ENCODE data around the gene KDM1B. TPM values are rescaled to one million over a fixed set of nuclear protein-coding genes. Genes with fewer than 3 reads are reported as not detected.
"Not testable (repeated sequence)": the region's sequence is repeated elsewhere in the genome, so short reads cannot be mapped to it uniquely, and the experiment has no call there.

The KDM1B gene
- polyA plus RNA-seq, 1 of the 3 experiments (the other 2 are of a cell fraction), result 9.4 TPM

DNA sequence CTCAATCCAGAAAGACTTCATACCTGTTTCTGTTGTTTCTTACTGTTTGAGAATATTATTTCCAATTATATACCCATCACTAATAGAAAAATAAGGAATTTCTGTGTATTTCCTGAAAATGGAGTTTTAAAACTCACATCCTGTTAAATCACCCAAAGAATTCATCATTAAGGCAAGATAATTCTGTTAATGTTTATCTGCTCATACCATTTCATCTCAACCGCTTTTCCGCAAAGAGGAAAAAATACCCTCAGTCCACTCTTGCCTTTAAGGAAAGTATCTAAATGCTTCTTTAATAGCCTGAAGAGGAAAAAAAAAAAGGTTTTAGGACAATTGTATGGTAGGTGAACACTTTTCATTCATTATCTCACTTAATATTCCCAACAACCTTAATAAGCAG, 7.6 kb upstream of the KDM1B start (continued):
- TF ChIP-seq SIN3A (IDR thresholded peaks at IDR 0.05; ENCODE audit: borderline replicate concordance, low read depth, low read length), result no peak
- TF ChIP-seq SMC3 (IDR thresholded peaks at IDR 0.05; ENCODE audit: low read depth, low read length), result no peak
- TF ChIP-seq EP300 (IDR thresholded peaks at IDR 0.05; ENCODE audit: borderline replicate concordance in 1 of 2, low read depth in 1 of 2, low read length in 1 of 2), result no peak
- TF ChIP-seq, protein P1, sequence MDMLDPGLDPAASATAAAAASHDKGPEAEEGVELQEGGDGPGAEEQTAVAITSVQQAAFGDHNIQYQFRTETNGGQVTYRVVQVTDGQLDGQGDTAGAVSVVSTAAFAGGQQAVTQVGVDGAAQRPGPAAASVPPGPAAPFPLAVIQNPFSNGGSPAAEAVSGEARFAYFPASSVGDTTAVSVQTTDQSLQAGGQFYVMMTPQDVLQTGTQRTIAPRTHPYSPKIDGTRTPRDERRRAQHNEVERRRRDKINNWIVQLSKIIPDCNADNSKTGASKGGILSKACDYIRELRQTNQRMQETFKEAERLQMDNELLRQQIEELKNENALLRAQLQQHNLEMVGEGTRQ (IDR thresholded peaks at IDR 0.05; ENCODE audit: borderline replicate concordance, low read depth, low read length), result no peak

DNA sequence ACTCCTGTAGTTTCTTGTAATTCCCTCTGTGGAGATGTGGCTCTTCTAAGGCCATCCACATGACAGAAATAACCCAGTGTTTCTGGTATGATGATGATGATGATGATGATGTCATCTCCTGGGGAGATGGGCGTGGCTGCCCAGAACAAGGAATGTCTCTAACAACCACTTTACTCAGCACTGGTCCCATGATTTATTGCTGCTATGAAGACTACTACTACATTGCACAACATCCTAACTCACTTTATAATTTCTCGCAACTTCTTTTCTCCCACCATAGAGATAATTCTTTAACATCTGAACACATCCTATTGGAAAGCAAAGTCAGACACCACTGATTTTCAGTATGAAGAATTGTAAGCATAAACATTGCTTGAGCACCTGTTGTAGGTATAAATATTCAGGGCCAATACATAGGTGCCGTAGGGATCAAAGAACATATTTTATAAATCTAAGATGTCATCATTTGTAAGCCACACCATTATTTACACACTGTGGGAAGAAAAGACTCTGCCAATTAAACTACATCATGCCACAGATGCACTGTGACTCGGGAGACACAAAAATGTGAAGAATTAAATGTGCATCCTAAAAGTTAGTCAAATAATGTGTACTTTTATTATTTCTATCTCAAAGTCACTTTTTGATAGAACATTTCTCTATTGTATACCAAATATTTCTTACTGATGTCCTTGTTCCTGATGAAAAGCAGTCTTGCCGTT, 6.8 kb upstream of the KDM1B start:
- no peak for DNase-seq
- 91% methylated on average over 5 of the region's 5 CpGs for WGBS (ENCODE audit: low lambda C conversion rate)
- Histone ChIP-seq H3K9me3 (no peaks in the 10 kb centered on the region), H3K4me1 (ENCODE audit: control insufficient read depth in 1 of 2, insufficient read depth in 2 of 2, low read depth in 1 of 2, low read length in 1 of 2) (peaks cover 8 to 19% of the 10 kb centered on the region in 2 experiments; a peak in 3 of 4 replicates), H3K36me3 (replicated peaks in 1 of 2; ENCODE audit: control insufficient read depth in 1 of 2, insufficient read depth in 2 of 2, low read length in 1 of 2) (peaks cover 3 to 7% of the 10 kb centered on the region in 2 experiments), H3K4me2 (no peak overlapping the region), H3K27ac (ENCODE audit: low read depth in 2 of 2, low read length in 1 of 2) (peak overlapping the region in 1 of 2 experiments; percentile 59; a peak in 1 of 4 replicates), H4K20me1 (ENCODE audit: insufficient read depth) (no peaks in the 10 kb centered on the region), H3K9ac (no peak overlapping the region), H3K4me3 (ENCODE audit: low read depth in 2 of 2, low read length in 1 of 2) (no peak overlapping the region), H3F3A (replicated peaks; ENCODE audit: insufficient read depth) (peaks cover 16% of the 10 kb centered on the region), H3K9me2 (no peaks in the 10 kb centered on the region), H3K79me2 (ENCODE audit: insufficient read depth) (peaks cover 3% of the 10 kb centered on the region; the same call in 1 of the 2 replicates), H2AFZ (ENCODE audit: low read depth) (no peak overlapping the region; the same call in 1 of the 2 replicates), H3K27me3 (ENCODE audit: insufficient read depth) (no peaks in the 10 kb centered on the region)
- ChIA-PET CTCF (no interaction called here), POLR2A (no interaction called here)
- no peak for TF ChIP-seq GABPA (IDR thresholded peaks at IDR 0.05; ENCODE audit: low read depth)
- TF ChIP-seq, protein P2, sequence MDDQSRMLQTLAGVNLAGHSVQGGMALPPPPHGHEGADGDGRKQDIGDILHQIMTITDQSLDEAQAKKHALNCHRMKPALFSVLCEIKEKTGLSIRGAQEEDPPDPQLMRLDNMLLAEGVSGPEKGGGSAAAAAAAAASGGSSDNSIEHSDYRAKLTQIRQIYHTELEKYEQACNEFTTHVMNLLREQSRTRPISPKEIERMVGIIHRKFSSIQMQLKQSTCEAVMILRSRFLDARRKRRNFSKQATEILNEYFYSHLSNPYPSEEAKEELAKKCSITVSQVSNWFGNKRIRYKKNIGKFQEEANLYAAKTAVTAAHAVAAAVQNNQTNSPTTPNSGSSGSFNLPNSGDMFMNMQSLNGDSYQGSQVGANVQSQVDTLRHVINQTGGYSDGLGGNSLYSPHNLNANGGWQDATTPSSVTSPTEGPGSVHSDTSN (IDR thresholded peaks at IDR 0.05), result 0 out of 2 replicates have a peak, but pooled peaks have one; percentile 14

DNA sequence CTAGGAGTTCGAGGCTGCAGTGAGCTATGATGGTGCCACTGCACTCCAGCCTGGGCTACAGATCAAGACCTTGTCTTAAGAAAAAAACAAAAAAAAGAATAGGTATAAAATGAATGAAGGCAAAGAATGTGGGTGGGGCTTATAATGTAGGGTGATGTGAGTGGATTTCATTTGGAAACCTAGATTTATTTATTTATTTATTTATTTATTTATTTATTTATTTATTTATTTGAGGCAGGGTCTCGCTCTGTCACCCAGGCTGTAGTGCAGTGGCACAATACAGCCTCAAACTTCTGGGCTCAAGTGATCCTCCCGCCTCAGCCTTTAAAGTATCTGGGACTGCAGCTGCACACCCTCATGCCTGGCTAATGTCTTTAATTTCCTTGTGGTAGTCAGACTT, 3.8 kb upstream of the KDM1B start:
- H3K4me3 ChIP-seq (ENCODE audit: low read depth in 2 of 2, low read length in 1 of 2); DNase-seq; H3K27ac ChIP-seq (ENCODE audit: low read depth in 2 of 2, low read length in 1 of 2); H4K20me1 ChIP-seq (ENCODE audit: insufficient read depth); H3K36me3 ChIP-seq (replicated peaks in 1 of 2; ENCODE audit: control insufficient read depth in 1 of 2, insufficient read depth in 2 of 2, low read length in 1 of 2); H2AFZ ChIP-seq (ENCODE audit: low read depth); H3K4me2 ChIP-seq; H3K9ac ChIP-seq; H3K9me2 ChIP-seq; CTCF ChIA-PET; H3K27me3 ChIP-seq (ENCODE audit: insufficient read depth); H3K9me3 ChIP-seq; H3K79me2 ChIP-seq (ENCODE audit: insufficient read depth): not testable (repeated sequence)
- Histone ChIP-seq H3F3A (replicated peaks; ENCODE audit: insufficient read depth) (peaks cover 19% of the 10 kb centered on the region), H3K4me1 (ENCODE audit: control insufficient read depth in 1 of 2, insufficient read depth in 2 of 2, low read depth in 1 of 2, low read length in 1 of 2) (peaks cover 15 to 28% of the 10 kb centered on the region in 2 experiments; a peak in 3 of 4 replicates)
- 96% methylated on average over 3 of the region's 3 CpGs for WGBS (ENCODE audit: low lambda C conversion rate)
- POLR2A ChIA-PET, result interaction anchor here (0.7 kb wide), 1 partner anchor 885 kb away, joined by 4 read pairs; no protein-coding TSS in a partner anchor

Measured in SK-N-SH (cell line).